Measurements from ENCODE around the gene SHISA6.

SHISA6 gene

DNA sequence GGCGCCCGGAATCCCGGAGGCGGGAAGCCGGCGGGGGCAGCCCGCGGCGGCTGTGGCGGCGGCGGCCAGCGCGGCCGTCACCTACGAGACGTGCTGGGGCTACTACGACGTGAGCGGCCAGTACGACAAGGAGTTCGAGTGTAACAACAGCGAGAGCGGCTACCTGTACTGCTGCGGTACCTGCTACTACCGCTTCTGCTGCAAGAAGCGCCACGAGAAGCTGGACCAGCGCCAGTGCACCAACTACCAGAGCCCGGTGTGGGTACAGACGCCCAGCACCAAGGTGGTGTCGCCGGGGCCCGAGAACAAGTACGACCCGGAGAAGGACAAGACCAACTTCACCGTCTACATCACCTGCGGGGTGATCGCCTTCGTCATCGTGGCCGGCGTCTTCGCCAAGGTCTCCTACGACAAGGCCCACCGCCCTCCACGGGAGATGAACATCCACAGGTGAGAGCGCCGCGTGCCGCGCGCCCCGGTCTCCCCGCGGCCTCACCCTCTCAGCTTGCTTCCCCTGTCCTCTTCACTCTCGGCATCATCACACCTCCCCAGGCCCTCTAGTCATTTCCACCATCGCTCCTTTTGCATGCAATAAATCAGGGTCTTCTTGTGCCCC, 706 bp downstream of the SHISA6 start:
- Histone ChIP-seq H3K27ac (ENCODE audit: low read depth, low read length) (no peak overlapping the region), H3K9ac (ENCODE audit: low read length) (no peak overlapping the region), H3K36me3 (ENCODE audit: control insufficient read depth, insufficient read depth, low read length) (no peaks in the 10 kb centered on the region), H3K27me3 (ENCODE audit: control insufficient read depth, insufficient read depth, low read length) (peaks cover 8% of the 10 kb centered on the region), H3K4me1 (ENCODE audit: control insufficient read depth, insufficient read depth, low read length) (no peaks in the 10 kb centered on the region), H3K4me3 (ENCODE audit: low read length) (no peak overlapping the region)

DNA sequence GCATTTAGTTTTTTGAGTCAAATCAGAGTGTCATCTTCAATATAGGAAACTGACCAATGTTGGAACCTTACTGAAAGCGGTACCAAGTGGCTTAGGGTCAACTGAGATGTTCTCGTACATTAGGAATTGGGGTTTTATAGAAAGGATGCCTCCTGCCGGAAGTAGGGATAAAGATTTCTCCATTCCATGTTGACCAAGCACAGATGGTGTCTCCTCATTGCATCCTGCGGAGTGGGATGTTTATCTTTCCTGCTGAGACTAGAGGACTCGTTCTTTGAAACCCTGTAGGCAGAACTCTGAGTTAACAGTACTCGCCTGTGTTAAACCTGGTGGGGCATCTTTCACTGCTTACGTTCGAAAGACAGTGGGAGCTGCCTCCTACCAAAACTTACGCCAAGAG, 1.4 kb downstream of the SHISA6 start:
- Histone ChIP-seq H3K36me3 (ENCODE audit: control insufficient read depth, insufficient read depth, low read length) (no peaks in the 10 kb centered on the region), H3K4me3 (ENCODE audit: low read length) (no peak overlapping the region), H3K27ac (ENCODE audit: low read depth, low read length) (no peak overlapping the region), H3K4me1 (ENCODE audit: control insufficient read depth, insufficient read depth, low read length) (no peaks in the 10 kb centered on the region), H3K27me3 (ENCODE audit: control insufficient read depth, insufficient read depth, low read length) (peaks cover 8% of the 10 kb centered on the region), H3K9ac (ENCODE audit: low read length) (no peak overlapping the region)

DNA sequence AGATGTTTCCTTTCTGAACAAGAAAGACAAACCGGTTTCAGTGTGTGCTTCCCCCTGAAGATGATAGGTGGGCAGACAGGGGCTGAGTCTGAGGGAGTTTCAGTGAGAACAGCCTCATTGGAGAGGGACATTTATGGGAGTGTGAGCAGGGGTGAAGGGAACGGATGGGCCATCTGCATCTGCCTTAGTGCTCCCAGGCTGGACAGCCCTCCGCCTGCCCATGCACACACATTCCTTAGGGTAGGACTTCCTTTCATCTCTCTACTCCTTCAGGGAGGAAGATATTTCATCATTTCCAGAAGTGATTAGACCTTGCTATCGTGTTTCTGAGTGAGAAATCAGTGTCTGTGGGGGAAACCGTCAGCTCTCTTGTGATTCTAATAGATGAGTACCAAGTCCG, 3.8 kb downstream of the SHISA6 start:
- no peak overlapping the region for H3K4me3 ChIP-seq (ENCODE audit: low read length)
- H3K9ac ChIP-seq (ENCODE audit: low read length), result no peak overlapping the region
- no peaks in the 10 kb centered on the region for H3K4me1 ChIP-seq (ENCODE audit: control insufficient read depth, insufficient read depth, low read length)
- peaks cover 7% of the 10 kb centered on the region for H3K27me3 ChIP-seq (ENCODE audit: control insufficient read depth, insufficient read depth, low read length)
- no peaks in the 10 kb centered on the region for H3K36me3 ChIP-seq (ENCODE audit: control insufficient read depth, insufficient read depth, low read length)
- no peak overlapping the region for H3K27ac ChIP-seq (ENCODE audit: low read depth, low read length)

DNA sequence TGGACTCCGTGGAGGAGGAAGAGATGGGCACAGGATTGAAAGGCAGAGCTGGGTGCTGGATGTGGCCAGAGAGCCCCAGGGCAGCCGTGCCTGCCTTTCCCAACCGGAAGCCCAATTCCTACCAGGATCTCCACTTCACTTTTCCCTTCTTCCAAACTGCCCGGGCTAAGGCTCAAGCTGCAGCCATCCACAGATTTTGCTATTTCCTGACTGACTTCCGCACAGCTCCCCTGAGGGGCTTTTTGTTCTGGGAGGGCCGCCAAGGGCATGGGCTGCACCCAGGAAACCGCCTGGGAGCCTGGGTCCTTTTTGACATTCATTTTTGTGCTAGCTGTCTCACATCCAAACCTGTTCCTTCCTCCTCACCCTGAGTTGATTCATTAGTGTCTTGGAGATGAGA, 4.2 kb downstream of the SHISA6 start:
- no peak overlapping the region for H3K27ac ChIP-seq (ENCODE audit: low read depth, low read length)
- H3K4me1 ChIP-seq (ENCODE audit: control insufficient read depth, insufficient read depth, low read length), result no peaks in the 10 kb centered on the region
- no peak overlapping the region for H3K9ac ChIP-seq (ENCODE audit: low read length)
- no peaks in the 10 kb centered on the region for H3K36me3 ChIP-seq (ENCODE audit: control insufficient read depth, insufficient read depth, low read length)
- H3K27me3 ChIP-seq (ENCODE audit: control insufficient read depth, insufficient read depth, low read length), result peaks cover 4% of the 10 kb centered on the region
- no peak overlapping the region for H3K4me3 ChIP-seq (ENCODE audit: low read length)

DNA sequence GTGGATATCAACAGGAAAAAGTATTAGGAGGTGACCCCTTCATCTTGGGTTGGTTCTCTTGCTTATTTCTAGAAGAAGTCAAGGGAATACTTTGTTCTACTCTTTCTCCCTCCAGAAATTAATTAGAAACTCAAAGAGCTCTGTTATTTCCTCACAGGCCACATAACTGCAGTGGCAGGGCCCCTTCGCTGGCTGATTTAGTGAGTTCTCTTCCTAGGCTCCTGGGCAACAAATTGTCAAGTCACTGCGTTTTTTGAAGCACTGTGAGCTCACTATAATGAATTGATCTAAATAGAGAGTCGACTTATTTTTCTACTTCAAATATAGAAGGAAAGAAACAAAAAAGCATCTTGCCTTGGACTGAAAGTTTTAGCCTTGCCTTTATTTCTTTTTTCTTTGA, 4.8 kb downstream of the SHISA6 start:
- H3K9ac ChIP-seq (ENCODE audit: low read length), result no peak overlapping the region
- no peaks in the 10 kb centered on the region for H3K4me1 ChIP-seq (ENCODE audit: control insufficient read depth, insufficient read depth, low read length)
- no peaks in the 10 kb centered on the region for H3K36me3 ChIP-seq (ENCODE audit: control insufficient read depth, insufficient read depth, low read length)
- H3K27ac ChIP-seq (ENCODE audit: low read depth, low read length), result no peak overlapping the region
- peaks cover 4% of the 10 kb centered on the region for H3K27me3 ChIP-seq (ENCODE audit: control insufficient read depth, insufficient read depth, low read length)
- H3K4me3 ChIP-seq (ENCODE audit: low read length), result no peak overlapping the region

DNA sequence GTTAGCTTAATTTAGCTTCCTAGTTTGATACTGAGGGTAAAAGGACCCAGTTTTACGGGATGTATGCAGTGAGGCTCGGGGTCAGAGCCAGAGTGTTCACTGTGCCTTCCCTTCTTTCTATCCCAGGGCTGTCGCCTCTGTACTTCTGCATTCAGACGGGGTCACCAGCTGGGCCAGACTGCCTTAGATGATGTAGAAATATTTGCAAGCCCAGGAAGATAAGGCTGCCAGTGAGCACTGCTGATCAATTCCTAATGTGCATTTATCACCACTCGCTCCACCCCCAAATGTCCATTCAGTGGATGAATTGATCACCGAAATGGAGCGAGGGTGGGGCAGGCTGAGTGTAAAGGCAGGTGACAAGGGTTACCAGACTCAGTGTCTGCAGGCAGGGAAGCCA, 9.1 kb downstream of the SHISA6 start:
- H3K4me1 ChIP-seq (ENCODE audit: control insufficient read depth, insufficient read depth, low read length), result no peaks in the 10 kb centered on the region
- H3K27ac ChIP-seq (ENCODE audit: low read depth, low read length), result no peak overlapping the region
- H3K4me3 ChIP-seq (ENCODE audit: low read length), result no peak overlapping the region
- H3K36me3 ChIP-seq (ENCODE audit: control insufficient read depth, insufficient read depth, low read length), result no peaks in the 10 kb centered on the region
- H3K9ac ChIP-seq (ENCODE audit: low read length), result no peak overlapping the region
- H3K27me3 ChIP-seq (ENCODE audit: control insufficient read depth, insufficient read depth, low read length), result no peaks in the 10 kb centered on the region

DNA sequence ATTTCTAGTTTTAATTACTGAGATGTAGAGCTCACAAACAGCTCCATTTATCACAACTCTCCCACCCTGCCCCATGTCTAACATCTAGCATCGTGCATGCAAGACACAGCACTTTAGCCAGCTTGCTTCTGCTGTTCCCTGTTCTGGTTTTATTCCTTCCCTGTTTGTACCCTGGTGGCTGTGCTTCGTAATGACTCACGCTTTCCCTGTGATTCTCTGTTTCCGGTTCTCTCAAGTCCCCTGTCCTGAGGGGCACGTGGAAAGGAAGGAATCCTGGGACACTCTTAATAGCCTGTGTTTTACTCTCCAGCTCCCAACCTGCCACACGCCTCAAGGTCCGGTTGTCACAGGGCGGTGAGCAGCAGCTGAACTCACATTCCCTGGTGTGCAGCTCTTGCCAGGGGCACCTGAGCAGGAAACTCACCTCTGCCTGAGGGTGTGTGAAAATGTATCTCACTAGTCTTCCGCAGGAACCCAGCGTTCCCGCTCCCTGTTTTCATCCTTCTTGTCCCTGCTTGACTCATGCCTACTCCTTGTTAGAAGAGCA, 10.6 kb downstream of the SHISA6 start:
- H3K4me3 ChIP-seq (ENCODE audit: low read length), result no peak overlapping the region
- H3K27ac ChIP-seq (ENCODE audit: low read depth, low read length), result no peak overlapping the region
- no peaks in the 10 kb centered on the region for H3K27me3 ChIP-seq (ENCODE audit: control insufficient read depth, insufficient read depth, low read length)
- no peak overlapping the region for H3K9ac ChIP-seq (ENCODE audit: low read length)
- no peaks in the 10 kb centered on the region for H3K36me3 ChIP-seq (ENCODE audit: control insufficient read depth, insufficient read depth, low read length)
- H3K4me1 ChIP-seq (ENCODE audit: control insufficient read depth, insufficient read depth, low read length), result no peaks in the 10 kb centered on the region

DNA sequence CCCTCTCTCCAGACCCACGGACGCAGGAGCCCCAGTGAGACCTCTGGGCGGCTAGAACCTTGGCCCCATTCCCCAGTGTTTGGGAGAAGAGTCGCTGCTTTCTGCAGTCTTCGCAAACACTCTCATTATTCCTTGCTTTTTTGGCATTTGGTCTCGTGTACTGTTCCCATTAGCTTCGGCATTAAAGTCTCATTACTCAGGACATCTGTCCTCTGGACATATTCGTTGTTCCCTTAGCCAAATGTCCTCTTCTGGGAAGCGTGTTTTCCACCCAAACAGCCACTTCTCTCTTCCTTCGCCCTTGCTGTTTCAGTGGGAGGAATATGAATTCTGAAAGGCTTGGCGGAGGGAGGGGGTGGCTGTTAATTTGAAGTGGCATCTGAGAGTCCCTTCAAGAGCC, 11.1 kb downstream of the SHISA6 start:
- H3K4me3 ChIP-seq (ENCODE audit: low read length), result no peak overlapping the region
- no peaks in the 10 kb centered on the region for H3K36me3 ChIP-seq (ENCODE audit: control insufficient read depth, insufficient read depth, low read length)
- H3K4me1 ChIP-seq (ENCODE audit: control insufficient read depth, insufficient read depth, low read length), result no peaks in the 10 kb centered on the region
- H3K27ac ChIP-seq (ENCODE audit: low read depth, low read length), result no peak overlapping the region
- no peaks in the 10 kb centered on the region for H3K27me3 ChIP-seq (ENCODE audit: control insufficient read depth, insufficient read depth, low read length)
- H3K9ac ChIP-seq (ENCODE audit: low read length), result no peak overlapping the region

DNA sequence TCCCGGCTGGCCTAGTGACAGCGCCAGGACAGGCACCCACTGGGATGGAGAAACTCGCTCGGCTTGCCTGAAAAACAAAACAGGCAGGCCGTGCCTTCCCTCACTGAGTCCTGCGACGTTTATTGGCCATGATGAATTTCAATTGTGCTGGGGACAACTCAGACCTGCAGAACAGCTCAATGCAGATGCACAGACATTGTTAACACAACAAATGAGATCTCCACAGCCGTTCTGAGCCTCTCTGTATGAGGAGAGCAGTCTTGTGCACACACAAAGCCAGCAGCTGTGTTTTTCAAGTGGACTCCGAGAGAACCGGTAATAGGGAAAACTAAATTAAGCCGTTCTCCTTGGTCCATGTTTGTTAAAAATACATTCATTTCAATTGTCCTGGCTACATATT, 15.9 kb downstream of the SHISA6 start:
- no peak overlapping the region for H3K4me3 ChIP-seq (ENCODE audit: low read length)
- no peaks in the 10 kb centered on the region for H3K36me3 ChIP-seq (ENCODE audit: control insufficient read depth, insufficient read depth, low read length)
- no peak overlapping the region for H3K27ac ChIP-seq (ENCODE audit: low read depth, low read length)
- H3K27me3 ChIP-seq (ENCODE audit: control insufficient read depth, insufficient read depth, low read length), result no peaks in the 10 kb centered on the region
- H3K4me1 ChIP-seq (ENCODE audit: control insufficient read depth, insufficient read depth, low read length), result no peaks in the 10 kb centered on the region
- no peak overlapping the region for H3K9ac ChIP-seq (ENCODE audit: low read length)

DNA sequence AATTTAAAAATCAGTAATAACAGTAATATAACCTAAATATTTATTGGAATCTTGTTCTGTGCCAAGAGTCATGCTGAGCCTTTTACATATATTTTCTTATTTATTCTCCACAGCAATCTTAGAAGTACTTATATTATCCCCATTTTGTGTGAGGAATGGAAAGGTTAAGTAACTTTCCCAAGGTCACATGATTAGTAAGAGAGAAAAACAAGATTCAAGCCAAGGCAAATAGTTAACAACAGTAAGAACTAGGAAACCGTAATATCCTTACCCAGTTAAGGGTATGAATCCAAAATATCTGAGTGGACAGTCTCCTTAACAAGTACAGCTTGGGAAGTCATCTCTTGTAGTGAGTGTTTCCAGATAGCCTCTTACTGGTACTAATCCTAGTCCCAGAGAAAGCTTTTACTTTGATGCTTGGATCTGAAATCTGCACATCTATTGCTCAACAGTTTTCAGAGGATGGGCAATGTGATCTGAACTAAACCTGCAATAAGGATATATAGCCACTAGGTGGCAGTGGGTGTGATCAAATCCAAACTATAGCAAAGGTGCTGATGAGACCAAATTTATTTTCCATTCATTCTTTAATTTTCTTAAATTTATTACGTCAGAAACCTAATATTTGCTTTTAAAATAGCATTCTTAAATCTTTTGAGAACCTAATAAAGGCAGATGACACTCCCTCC, 23.3 kb downstream of the SHISA6 start:
- Histone ChIP-seq H3K4me3 (ENCODE audit: low read length) (no peak overlapping the region), H3K27ac (ENCODE audit: low read depth, low read length) (no peak overlapping the region), H3K4me1 (ENCODE audit: control insufficient read depth, insufficient read depth, low read length) (no peaks in the 10 kb centered on the region), H3K9ac (ENCODE audit: low read length) (no peak overlapping the region), H3K36me3 (ENCODE audit: control insufficient read depth, insufficient read depth, low read length) (no peaks in the 10 kb centered on the region), H3K27me3 (ENCODE audit: control insufficient read depth, insufficient read depth, low read length) (no peaks in the 10 kb centered on the region)

DNA sequence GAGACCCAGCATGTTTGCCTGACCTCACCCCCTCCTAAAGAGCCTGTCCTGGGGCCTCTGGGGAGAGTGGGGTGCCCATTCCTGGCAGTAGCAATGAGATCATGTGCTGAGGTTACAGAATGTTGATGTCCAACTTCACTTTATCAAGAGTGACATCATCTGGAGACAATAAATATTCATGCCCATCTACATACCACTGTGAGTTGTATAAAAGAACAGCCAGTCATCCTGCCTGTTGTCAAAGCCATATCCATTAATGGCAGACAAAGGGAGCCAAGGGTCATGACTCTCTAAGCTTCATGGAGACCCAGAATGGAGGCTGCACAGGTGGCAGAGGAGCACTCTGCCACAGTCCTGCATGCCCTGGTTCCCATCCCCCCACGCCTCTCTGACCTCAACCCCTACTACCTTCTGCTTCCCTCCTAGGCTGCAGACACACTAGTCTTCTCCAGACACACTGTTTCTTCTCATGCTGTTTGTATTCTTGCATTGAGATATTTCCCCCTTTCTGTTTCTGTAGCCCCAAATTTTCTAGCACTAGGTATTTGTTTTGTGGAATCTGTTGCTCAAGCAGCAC, 27.1 kb downstream of the SHISA6 start:
- Histone ChIP-seq H3K9ac (ENCODE audit: low read length) (no peak overlapping the region), H3K4me1 (ENCODE audit: control insufficient read depth, insufficient read depth, low read length) (no peaks in the 10 kb centered on the region), H3K4me3 (ENCODE audit: low read length) (no peak overlapping the region), H3K27ac (ENCODE audit: low read depth, low read length) (no peak overlapping the region), H3K27me3 (ENCODE audit: control insufficient read depth, insufficient read depth, low read length) (no peaks in the 10 kb centered on the region), H3K36me3 (ENCODE audit: control insufficient read depth, insufficient read depth, low read length) (no peaks in the 10 kb centered on the region)

DNA sequence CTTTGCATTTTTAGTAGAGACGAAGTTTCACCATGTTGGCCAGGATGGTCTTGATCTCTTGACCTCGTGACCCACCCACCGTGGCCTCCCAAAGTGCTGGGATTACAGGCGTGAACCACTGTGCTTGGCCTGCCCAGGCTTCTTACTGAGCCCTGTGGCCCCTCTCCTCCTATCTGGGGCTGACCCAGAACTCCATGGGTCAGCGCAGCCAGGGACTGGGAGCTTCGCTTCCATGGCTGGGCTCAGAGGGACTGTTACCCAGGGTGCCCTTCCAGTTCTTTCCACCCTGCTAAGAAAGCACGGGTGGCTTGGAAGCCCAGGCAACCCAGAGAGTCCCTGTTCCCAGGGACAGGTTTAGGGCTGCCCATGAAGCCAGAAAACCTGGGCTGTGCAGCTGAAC, 28.2 kb downstream of the SHISA6 start:
- Histone ChIP-seq H3K9ac (ENCODE audit: low read length) (no peak overlapping the region), H3K36me3 (ENCODE audit: control insufficient read depth, insufficient read depth, low read length) (no peaks in the 10 kb centered on the region), H3K27ac (ENCODE audit: low read depth, low read length) (no peak overlapping the region), H3K4me3 (ENCODE audit: low read length) (no peak overlapping the region), H3K27me3 (ENCODE audit: control insufficient read depth, insufficient read depth, low read length) (no peaks in the 10 kb centered on the region), H3K4me1 (ENCODE audit: control insufficient read depth, insufficient read depth, low read length) (no peaks in the 10 kb centered on the region)

DNA sequence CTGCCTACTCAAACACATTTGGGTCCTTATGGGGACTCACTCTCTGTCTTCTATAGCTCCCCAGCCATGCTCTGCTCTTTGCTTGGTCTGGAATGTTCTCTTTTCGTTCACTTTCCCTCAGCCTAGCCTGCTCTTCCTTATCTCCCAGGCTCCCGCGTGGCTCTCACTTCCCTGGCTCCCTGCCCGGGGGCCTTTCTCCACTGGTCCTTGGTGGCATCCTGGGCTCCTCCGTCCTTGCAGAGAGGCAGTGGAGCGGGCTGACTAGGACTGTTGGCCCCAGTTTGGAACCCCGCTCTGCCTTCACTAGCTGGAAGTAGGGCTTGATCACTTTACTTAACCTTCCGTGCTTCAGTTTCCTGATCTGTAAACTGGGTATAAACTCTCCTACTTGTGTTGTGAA, 31.2 kb downstream of the SHISA6 start:
- H3K27ac ChIP-seq (ENCODE audit: low read depth, low read length), result no peak overlapping the region
- no peak overlapping the region for H3K4me3 ChIP-seq (ENCODE audit: low read length)
- H3K9ac ChIP-seq (ENCODE audit: low read length), result no peak overlapping the region
- H3K4me1 ChIP-seq (ENCODE audit: control insufficient read depth, insufficient read depth, low read length), result no peaks in the 10 kb centered on the region
- H3K27me3 ChIP-seq (ENCODE audit: control insufficient read depth, insufficient read depth, low read length), result no peaks in the 10 kb centered on the region
- H3K36me3 ChIP-seq (ENCODE audit: control insufficient read depth, insufficient read depth, low read length), result no peaks in the 10 kb centered on the region
